GM03348 (cell line): Measurements from ENCODE around the gene MAPRE2.

Source experiments
- DNase-seq: peaks from one replicate; pipeline ENCODE4 v3.0.0; 2012; ENCODE audit warnings: low spot score

Gene MAPRE2

DNA sequence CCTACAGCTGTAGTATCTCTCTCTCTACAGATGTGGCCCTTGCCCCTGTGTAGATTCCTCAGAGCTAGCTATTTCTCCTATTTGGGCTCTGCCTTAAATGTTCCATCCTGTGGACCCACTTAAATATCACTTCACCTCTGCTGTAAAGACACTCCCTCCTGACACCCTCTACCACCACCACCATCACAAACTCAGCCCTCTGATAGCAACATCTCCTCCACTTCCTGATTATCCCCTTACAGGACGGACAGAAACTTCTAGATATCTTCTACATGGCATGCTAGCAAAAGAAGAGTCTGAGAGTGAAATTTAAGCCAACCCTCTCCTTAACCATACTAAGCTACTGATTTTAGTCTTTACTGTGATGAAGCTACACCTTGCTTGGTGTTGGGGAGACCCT lies 3.2 kb upstream of the MAPRE2 start:
- no peak for DNase-seq

DNA sequence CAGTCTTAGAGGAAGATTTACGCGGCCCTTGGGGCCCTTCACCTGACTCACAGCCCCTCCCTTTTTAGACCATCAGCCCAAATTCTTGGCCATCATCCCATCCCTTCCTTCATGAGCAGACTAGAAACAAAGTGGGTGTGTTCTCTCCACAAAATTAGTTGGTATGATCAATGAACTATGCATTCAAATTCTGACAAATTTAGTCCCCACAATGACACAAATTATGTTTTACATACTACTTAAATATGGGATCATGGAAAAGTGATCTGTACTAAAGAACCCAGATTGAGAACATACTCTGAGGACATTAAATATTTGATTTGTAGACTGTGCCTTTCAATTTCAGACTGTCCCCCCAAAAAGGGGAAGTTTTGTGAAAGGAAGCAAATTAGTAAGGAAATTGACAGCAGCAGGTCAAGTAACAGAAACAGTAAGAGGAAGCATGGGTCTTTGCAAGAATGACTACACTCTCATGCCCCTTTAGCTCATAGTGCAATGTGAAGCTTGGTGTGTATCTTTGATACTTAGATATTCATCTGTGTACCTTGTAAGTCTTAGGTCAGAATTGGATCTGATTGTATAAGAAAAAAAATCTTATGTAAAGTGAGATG lies 2.2 kb upstream of the MAPRE2 start:
- DNase-seq: no peak

DNA sequence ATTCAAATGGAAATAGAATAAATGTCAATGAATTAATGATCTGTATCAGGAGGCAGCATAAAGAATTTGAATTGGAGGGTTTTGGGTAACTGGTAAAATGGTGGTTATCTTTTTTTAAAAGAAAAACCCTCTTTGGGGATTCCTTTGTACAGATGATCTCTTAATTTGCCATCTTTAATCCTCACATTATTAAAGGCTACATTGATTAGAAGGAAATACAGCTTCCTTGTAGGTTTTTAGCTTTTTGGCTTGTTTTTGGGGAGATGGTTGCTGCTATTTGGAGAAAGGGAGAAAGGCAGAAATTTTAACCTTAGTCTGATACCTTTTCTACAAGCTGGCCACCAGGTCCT lies 600 bp upstream of the MAPRE2 start:
- DNase-seq: no peak

DNA sequence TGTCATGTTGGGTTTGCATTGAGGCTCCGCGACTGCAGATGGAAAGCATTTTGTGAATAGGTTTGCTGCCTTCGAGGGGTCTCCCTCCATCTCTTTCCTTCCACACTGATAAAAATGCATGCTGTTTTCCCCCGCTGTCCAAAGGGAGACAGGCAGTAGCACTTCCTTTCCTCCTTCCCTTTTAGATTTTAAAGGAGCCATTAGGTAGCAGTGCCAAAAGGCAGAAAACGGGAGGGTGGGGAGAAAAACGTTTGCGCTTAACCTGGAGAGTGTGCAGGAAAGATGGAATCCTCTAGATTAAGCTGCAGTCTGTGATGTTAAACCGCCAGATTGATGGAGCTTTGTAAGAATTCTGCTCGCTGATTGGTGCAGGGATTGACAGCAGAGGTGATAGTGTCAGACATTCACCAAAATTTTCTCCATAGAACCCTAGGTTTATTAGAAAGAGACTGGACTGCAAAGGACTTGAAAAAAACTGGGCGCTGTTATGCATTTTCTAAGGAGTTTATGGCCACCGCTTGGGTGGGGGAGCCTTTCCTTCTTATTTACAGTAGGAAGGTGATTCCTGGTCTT lies 688 bp downstream of the MAPRE2 start:
- no peak for DNase-seq

DNA sequence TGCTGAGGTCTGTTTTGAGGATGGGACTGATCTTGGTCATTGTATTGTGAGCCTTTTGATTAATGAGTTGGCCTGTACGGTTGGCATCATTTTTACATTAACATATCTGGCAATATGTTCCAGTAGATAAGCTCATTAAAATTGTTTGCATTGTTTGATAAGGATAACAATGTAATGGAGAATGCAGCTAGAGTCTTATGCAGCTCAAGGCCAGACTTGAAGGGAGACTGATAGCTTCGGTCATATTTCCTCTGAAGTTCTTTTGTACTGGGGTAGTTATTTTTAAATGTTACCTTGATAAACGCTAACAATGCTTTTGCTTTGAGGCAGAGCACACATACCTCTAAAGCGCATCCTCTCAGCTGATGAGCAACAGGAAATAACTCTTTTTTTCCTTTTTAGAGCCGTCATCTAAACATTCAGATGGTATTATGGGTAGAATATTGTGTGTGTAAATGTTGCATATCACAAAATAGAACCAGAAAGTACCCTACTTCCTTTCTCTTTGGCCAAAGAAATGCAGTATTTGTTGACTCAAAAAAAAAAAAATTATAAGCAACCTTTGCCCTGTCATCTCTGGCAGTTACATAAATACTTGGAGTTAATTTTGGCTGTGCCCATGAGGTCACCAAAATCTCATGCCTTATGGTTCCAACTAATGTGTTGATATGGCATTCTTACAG lies 1.3 kb downstream of the MAPRE2 start:
- DNase-seq: no peak

DNA sequence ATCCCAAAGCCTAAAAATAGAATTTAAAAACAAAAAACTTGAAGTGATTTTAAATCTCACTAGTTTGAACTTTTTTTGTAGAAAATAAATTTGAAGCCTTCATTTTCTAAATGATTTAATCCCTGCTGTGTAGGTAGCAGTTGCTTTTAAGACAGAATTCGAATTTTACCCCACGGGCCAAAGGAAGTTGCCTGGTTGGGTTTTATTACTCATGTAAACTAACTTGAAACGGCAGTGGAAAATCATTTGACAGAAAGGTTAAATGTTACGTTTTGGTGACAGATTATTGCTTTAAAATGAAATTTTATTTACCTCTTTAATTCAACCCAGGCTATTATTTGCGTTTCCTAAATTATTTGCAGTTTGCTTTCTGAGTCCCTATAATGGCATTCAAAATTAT lies 2.0 kb downstream of the MAPRE2 start:
- no peak for DNase-seq

DNA sequence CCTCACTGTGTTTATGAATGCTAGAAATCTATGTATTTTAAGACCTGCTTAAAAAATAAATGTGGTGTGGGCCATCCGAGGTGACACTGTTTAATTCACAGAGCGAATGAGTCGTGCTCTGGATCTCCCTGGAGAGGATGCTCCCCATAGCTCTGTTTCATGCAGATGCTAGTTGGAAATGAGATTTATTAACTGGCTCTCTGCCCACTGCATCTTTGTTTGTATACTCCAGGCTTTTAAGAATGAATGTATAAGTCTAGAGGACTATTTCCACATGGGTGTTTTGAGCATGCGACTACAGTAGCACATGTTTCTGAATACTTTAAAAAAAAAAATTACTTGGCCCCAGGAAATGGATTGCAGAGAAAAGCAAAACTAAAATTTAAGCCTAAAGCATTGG lies 3.9 kb downstream of the MAPRE2 start:
- no peak for DNase-seq

DNA sequence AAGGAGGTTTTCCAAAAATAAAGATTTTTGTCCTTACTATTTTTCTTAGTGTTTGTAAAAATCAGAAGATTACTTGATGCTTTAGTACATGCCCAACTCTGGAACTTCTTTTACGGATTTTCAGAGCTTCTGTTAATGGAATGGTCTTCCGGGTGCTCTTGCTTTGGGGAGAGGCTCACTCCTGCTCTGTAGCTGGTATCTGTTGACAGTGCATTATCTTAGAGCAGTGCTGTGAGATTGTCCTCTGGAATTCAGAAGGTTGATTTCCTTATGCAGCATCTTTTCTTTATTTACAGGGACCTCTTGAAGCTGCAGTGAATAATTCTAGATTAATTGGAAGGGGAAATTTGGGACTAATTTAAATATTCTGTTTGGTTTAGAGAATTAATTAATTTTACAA lies 4.6 kb downstream of the MAPRE2 start:
- DNase-seq: no peak

DNA sequence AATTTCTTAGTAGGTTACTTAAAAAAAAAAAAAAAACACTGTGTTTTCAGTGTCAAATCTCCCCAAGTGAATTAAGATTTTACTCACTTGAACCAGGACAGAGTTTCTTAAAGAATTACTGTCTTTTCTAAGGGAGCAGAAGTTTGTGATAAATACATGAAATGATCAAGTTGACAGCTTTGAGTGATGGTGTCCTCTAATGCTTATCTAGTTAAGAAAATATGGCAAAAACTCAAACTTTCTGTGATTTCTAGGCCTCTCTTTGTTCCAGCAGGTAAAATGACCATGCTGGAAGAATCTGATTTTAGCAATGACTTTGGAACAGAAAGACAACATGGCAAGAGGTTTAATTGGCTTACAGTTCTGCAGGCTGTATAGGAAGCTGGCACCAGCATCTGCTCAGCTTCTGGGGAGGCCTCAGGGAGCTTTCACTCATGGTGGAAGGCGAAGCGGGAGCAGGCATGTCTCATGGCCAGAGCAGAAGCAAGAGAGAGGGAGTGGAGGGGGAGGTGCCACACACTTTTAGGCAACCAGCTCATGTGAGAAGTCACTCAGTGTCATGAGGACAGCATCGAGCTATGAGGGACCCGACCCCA lies 6.6 kb downstream of the MAPRE2 start:
- no peak for DNase-seq

DNA sequence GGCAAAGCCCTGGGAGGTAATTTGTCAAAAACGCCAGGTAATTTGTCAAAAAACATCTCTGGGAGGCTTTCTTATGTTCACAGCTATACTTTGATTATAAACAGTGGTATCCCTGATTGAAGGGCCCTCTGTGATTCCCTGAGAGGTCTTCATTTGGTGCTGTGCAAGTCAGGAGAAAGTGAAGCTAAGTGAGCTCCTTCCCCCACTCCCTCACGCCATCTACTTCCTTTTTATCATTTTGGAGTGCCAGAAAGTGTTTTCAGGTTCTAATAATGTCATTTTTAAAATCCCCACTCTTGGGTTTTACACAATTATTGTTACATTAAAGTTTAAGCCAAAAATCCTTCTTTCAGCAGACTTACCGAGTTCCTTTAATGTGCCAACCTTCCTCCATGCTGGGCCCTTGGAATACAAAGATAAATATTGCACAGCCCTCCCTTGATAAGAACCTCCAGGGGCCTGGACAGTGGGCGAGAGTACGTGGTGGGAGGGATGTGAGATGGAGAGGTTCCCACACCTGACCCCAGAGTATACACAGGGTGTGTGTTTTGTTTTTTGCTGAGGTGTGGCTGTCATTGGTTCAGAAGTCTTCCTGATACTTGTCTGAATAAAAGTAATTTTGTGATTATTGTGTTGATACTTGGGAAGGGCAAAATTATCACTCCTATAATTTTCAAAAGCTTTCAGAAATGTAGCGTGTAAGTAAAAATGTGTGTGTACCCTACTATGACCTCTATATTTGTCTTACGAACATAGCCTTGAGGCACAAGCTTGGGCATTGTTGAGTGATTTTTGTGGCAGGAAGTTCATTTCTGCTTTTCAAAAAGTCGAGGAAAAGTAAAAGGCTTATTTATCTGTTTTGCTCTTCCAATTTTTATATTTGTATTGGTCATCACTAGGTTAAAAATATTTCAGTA lies 8.2 kb downstream of the MAPRE2 start:
- no peak for DNase-seq

DNA sequence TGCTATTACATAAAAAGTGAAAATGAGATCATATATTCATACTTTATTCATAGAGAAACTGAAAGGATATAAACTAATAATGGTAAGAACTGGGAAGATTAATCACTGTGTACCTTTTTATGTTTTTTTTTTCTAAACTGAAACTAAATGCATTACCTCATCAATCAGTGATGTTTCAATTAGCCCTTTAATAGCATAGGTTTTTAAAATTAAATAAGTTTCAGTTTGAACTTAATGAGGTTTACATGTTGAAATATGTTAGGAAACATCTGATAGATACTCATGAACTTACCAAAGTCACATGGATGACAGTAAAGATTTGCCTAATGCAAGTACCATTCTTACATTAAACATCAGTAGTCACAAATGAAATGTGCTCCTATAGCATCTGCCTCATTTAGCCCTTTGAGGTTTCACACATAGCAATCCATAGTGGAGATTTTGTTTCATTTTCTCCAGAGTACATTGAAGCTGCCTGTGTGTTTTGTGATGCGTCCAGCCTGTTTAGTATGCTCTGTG lies 8.9 kb downstream of the MAPRE2 start:
- DNase-seq: no peak

DNA sequence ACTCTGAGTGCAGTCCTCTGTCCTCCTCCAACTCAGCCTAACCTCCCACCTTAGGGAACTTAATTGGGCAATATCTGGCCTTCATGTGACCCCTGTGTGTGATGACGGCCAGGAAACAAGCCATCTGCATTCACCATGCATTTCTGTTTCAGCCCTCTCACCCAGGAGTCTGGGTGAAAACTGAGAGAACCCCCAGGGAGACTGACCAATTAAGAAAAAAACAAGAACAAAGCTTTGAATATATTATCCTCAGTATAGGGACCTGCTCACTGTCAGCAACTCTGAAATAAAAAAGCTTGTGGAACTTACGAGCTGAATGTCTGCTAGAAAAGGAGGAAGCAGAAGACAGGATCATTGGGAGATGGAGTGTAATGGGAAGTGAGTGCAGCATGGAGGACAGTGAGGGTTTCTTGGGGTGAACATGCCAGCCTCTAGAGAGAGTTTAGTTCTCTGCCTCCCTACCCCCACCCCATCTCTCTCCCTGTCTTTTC lies 9.5 kb downstream of the MAPRE2 start:
- DNase-seq: no peak

DNA sequence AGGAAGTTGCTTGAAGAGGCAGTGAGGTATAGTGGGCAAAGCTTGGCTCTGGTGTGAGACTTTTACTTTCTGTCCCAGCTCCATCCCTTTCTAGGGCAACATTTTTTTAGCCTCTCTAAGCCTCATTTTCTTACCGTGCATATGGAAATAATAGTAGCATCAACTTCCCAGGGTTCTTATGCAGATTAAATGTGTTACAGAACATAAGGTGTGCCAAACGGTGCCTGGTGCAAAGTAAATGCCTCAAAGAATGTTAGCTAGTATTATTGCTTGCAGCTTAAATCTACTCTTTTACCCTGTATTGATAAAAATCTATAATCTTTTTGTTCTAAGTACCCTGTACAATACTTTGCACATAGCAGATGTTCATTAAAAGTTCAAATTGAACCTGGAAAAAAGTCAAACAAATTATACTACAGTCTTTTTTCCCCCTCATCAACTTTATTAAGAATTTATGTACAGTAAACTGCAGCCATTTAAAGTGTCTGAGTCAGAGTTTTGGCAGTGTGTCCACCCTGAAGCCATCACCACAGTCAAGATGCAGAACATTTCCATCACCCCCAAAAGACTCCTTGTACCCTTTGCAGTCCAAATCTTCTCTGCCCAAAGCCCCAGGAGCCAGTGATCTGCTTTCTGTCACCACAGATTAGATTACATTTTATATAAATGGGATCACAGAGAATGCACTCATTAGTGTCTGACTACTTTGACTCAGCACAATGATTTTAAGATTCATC lies 10.6 kb downstream of the MAPRE2 start:
- no peak for DNase-seq

DNA sequence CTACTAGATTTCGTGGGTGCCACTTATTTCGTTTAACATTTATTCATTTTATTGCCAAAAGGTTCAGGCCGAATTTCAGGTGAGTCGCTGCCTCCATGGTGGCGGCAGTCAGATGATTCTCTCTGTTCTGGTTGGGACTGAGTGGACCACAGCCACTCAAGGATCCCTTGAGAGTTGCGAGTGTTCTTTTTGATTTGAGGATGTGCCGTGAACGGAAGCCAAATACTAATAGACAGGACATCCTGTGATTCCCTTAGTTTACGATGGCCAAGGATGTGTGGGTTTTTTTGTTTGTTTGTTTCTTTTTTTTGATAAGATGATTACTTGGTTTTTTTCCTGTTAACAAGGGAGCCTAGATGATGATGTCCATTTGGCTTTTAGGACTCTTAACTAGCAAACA lies 13.2 kb downstream of the MAPRE2 start:
- DNase-seq: no peak

DNA sequence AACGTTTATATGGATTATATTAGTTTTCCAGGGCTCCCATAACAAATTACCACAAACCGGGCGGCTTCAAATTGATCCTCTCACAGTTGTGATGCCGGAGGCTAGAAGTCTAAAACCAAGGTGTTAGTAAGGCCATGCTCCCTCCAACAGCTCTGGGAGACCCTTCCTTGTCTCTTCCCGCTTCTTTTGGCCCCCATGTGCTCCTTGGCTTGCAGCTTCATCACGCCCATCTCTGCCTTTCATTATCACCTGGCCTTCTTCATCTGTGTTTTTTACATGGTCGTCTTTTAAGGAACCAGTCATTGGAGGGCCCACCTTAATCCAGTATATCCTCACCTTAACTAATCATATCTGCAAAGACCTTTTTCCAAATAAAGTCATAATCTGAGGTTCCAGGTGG lies 13.9 kb downstream of the MAPRE2 start:
- DNase-seq: no peak

DNA sequence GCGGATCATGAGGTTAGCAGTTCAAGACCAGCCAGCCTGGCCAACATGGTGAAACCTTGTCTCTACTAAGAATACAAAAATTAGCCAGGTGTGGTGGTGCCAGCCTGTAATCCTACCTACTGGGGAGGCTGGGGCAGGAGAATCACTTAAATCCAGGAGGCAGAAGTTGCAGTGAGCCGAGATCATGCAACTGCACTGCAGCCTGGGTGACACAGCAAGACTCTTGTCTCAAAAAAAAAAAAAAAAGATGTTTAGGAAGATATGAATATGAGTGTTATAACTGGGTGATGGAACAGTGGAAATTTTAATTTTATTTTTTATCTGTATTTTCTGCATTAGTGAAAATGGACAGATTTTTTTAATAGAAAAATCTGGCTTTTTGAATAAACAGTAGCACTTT lies 14.5 kb downstream of the MAPRE2 start:
- DNase-seq: no peak

DNA sequence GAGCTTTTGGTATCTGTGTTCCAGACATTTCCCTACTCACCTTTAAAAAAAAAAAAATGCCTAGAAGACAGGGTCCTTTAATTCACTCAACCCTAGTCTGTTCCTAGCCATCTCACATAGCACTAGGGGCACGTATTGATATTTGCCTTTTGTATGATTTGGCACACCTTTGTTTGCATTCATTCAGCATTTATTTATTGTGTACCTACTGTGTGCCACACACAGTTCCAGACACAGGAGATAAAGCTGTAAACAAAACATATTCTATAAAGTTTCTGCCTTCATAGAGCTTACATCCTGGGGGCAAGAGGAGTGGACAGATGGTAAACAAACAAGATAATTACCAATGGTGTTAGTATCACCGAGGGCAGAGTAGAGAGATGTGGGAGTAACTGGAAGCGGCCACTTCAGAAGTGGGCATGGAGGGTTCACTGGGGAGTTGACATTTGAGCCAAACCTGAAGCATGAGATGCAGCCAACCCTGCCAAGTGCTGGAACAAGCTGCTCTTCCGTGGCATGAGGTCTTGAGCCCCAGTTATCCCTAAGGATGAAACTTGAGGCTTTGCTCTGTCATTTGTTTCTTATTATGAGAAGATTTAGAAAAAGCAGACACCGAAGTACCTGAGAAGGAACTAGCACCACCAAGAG lies 18.2 kb downstream of the MAPRE2 start:
- DNase-seq: no peak

DNA sequence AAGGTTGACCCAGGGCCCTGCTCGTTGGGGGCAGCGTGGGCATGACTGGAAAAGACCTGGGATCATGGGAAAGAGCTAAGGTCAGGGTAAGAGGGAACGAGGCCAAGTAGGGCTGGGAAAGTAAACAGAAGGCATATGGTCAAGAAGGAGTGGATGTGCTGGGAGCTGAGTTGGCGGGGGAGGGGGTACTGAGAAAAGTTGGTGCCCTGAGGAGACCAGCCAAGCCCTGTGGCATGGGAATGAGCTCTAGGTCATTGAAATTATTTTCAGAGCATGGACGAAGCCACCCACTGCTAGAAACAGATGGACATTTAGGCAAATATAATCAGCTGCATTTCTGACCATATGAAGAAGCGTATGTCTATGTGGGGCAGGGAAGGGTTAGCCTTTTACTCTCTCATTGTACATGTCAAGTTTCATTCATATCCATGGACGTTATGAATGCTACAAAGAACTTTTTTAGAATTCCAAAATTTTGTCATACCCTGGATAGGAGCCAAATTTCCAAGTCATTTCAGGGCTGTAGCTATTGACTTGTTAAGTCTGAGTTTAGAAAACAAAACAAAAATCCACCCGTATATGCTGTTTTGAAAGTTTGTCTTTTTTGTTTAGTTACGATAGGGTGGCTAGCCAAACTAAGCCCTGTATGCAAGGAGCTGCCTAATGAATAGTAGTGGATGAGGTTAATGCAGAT lies 19.1 kb downstream of the MAPRE2 start:
- DNase-seq: no peak

DNA sequence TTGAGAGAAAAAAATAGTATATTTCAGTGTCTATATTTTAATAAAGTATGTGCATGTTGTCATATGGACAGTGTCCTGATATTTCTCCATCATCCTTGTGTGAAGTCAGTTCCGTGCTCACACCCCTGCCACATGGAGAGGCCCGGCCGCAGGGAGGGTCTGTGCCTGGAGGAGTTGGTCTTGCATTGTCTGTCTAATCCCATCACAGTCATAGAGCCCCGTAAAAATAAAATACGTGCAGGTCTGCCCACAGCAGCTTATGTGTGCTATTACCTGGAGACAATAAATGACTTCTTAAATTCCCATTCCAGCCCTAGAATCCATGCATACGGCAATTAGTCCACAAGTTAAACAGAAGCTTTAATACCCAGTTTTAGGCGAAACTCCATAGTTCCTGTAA lies 20.1 kb downstream of the MAPRE2 start:
- DNase-seq: no peak

DNA sequence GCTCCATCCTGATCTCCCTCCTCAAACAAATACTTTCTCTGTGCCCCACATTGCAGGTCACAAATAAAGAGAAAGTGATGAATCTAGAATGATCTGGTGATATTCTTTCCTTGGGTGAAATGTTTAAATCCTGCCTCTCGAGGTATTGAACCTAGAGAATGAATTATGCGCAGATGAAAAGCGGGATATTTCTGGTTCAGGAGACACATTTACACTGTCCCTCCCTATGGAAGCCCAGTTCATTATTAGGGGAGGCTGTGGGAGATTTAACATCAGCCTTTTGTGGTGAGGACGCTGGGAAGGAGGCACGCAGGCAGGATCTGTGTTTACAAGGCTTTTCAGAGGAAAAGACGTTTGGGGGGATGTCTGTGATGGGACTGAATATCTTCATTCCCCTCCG lies 20.6 kb downstream of the MAPRE2 start:
- no peak for DNase-seq
